ENCODE measurements around the gene ATOSB.

Gene ATOSB

GRCh38 chr9:35057271-35057620, 58.4 kb downstream of the ATOSB start:
- H3K27ac ChIP-seq = 0 out of 2 replicates have a peak overlapping the region, but pooled peaks have one; percentile 2
- TF ChIP-seq ZFX (IDR thresholded peaks at IDR 0.05; ENCODE audit: borderline replicate concordance) (no peak), CTCF (IDR thresholded peaks at IDR 0.05) (no peak)

GRCh38 chr9:35056571-35057270, 58.9 kb downstream of the ATOSB start:
- H3K27ac ChIP-seq = 0 out of 2 replicates have a peak overlapping the region, but pooled peaks have one; percentile 2
- no peak for TF ChIP-seq ZFX (IDR thresholded peaks at IDR 0.05; ENCODE audit: borderline replicate concordance)

GRCh38 chr9:35054871-35055644, 60.6 kb downstream of the ATOSB start:
- no peak for TF ChIP-seq CTCF (IDR thresholded peaks at IDR 0.05)
- no peak for TF ChIP-seq ZFX (IDR thresholded peaks at IDR 0.05; ENCODE audit: borderline replicate concordance)
- H3K27ac ChIP-seq = 0 out of 2 replicates have a peak overlapping the region, but pooled peaks have one; percentile 18

GRCh38 chr9:35054185-35054835, 61.4 kb downstream of the ATOSB start:
- 0 out of 2 replicates have a peak overlapping the region, but pooled peaks have one; percentile 18 for H3K27ac ChIP-seq
- TF ChIP-seq CTCF (IDR thresholded peaks at IDR 0.05) (no peak), ZFX (IDR thresholded peaks at IDR 0.05; ENCODE audit: borderline replicate concordance) (no peak)

All from 22Rv1 (cell line).